Stimulated activated CD4-positive, alpha-beta T cell treated with anti-CD3 and anti-CD28 coated beads, Interleukin-1b, Interleukin-23, amount 100 ng/mL, for 24 hours (primary cell): ENCODE data around the gene RAB3B.
A peak's percentile ranks its signal among the peaks of the same experiment; 100 is the strongest.
"Not testable (repeated sequence)": the region's sequence is repeated elsewhere in the genome, so short reads cannot be mapped to it uniquely, and the experiment has no call there.

Experiments
- DNase-seq, 4 experiments: peaks; one replicate each; pipeline ENCODE4 v3.0.0-alpha.2; 2020; ENCODE audit warnings: low read depth in 4 of 4, low spot score in 1 of 4

Gene RAB3B, protein sequence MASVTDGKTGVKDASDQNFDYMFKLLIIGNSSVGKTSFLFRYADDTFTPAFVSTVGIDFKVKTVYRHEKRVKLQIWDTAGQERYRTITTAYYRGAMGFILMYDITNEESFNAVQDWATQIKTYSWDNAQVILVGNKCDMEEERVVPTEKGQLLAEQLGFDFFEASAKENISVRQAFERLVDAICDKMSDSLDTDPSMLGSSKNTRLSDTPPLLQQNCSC

DNA sequence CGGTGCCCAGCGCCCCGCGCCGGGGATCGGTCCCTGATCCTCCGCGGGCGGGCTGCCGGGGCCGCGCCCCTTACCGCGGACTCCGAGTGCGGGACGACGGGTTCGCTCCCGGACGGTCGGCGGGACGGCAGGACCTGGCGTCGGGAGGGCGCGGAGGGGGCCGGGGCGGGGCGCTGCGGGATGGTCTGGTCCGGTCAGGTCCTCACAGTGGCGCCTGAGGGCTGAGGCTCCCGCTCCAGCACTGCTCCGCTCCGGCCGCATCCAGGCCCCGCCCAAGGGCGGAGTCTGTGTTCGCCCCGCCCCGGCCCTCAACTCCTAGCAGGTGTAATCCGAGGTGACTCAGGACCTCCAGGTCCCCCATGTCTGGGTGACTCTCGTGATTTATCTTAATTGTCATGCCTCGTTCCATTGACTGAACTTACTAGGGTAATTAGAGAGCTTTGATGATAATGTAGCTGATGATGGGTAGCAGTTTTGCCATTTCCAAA, at the start of gene RAB3B:
TSS of gene RAB3B (minus strand) at position 223 of the 488 bp plus-strand sequence. CDS start 13,583 bp downstream, outside the sequence.
- DNase-seq = peak; percentile 37 to 78 (median 73)

- DNase-seq = no peak
Observed at GRCh38 chr1:52037909-52038308, 47.4 kb upstream of the RAB3B start.

GRCh38 chr1:52037402-52037814, 46.9 kb upstream of the RAB3B start:
- no peak for DNase-seq

DNA sequence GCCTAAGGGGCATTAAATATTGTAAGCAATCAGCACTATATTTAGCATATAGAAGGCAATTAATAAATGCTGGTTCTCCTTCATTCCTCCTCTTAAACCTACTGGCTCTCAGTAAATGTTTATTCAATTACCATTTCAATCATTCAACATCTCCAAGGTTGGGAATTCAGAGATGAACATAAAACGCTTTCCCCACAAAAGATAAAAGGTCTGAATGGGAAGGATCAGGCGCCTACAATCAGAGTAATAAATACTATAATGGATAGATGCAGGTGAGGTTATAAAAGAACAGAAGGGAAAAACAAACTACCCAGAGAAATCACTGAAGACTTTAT, 43.5 kb upstream of the RAB3B start:
- no peak for DNase-seq

DNA sequence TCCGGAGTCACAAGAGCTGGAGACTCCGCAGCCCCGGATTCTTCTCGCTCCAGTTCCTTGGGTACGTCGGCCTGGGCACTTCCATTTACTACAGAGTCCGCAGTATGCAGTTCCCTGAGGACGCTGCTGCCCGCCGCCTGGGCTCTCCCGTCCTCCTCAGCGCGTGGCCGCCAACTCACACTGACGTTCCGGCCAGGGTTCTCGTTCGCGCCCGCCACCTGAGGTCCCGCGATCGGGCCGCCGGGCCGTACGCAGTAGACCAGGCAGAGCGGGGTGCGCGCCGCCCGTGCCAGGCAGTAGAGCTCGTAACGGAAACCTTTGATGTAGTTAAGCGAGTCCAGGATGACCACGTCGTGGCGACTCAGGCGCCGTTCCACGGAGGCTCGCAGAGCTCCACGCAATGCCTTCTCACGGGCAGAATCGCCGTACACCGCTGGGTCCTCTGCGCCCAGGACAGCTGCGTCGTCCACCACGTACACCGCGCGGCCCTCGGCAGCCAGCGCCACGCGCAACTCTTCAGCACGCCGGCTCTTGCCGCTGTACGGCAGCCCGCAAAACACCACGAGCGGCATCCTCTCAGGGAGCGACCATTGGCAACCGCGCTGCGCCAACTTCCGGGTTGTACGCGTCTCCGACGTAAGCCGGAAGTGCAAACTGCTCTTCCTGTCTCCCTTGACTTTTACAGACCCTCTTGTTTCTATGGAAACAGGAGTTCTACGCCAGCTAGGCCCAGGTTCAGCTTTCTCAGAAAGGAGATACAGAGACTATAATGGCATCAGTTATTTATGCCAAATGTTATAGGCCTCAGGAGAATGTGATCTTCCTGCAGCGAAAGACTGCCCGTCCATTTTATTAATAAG, 42.9 kb upstream of the RAB3B start, which contains the start of gene KTI12:
TSS of gene KTI12 (minus strand) at position 621 of the 860 bp plus-strand sequence. CDS start at position 572, 49 bp downstream.
- DNase-seq = peak; percentile 65 to 79 (median 74)

- DNase-seq = no peak
Observed at GRCh38 chr1:52032785-52033131, 42.3 kb upstream of the RAB3B start.

GRCh38 chr1:52032124-52032784, 41.8 kb upstream of the RAB3B start:
- DNase-seq = no peak

DNA sequence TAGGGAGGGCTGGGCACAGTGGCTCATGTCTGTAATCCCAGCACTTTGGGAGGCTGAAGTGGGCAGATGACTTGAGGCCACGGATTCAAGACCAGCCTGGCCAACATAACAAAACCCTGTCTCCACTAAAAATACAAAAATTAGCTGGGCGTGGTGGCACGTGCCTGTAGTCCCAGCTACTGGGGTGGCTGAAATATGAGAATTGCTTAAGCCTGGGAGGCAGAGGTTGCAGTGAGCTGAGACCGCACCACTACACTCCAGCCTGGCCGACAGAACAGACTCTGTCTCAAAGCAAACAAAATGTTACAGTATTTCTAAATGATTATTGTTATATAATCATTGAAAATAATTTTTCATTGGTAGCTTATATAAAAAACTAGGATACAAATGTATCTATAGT, 38.3 kb upstream of the RAB3B start:
- DNase-seq = not testable (repeated sequence)

DNA sequence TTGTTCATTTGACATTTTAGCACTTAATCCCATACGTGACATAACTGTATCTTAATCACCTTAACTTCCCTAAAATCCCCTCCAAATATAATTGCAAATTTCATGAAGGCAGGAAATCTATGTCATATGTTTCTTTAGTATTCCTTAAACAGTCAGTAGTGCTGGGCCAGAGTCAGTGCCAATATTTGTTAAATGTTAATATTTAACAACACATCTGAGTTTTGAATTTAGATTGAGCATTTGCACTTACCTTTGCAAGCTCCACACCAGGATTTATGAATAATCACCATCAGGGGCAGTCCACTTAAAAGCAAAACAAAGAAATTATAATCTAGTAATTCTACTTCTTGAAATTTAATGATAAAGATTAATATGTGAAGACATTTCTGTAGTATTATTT, 37.8 kb upstream of the RAB3B start:
- DNase-seq = no peak

DNA sequence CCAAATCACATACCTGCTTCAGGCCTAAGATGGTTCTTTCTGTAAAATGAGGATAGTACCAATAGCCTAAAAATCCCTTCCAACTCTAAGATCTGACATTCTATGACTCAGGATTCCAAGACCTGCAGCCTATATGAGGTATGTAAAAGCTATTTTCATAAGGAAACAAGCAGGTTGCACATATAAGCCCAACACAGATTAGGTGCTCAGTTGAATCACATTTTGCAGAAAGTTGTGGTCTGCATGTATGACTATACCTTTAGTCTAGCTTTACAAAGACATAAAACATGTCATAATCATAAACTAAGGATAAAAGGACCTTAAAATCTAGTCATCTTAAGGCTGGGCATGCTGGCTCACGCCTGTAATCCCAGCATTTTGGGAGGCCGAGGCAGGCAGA, 35.8 kb upstream of the RAB3B start:
- no peak for DNase-seq

GRCh38 chr1:52022133-52022532, 31.6 kb upstream of the RAB3B start:
- DNase-seq = no peak

- no peak for DNase-seq
Observed at GRCh38 chr1:52008071-52008809, 17.7 kb upstream of the RAB3B start.

DNA sequence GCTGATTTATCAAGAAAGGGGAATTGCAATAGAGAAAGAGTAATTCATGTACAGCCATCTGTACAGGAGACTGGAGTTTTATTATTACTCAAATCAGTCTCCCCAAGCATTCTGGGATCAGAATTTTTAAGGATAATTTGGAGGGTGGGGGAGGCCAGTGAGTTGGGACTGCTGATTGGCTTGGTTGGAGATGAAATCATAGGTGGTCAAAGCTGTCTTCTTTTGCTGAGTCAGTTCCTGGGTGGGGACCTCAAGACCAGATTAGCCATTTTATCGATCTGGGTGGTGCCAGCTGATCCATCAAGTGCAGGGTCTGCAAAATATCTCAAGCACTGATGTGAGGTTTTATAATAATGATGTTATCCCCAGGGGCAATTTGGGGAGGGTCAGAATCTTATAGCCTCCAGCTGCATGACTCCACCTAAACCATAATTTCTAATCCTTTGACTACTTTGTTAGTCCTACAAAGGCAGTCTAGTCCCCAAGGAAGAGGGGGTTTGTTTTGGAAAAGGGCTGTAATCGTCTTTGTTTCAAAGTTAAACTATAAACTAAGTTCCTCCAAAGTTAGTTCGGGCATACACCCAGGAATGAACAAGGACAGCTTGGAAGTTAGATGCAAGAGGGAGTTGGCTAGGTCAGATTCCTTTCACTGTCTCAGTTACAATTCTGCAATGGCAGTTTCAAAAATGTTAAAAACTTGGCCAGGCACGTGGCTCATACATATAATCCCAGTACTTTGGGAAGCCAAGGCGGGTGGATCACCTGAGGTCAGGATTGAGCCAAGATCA, 16.9 kb upstream of the RAB3B start:
- DNase-seq = no peak

GRCh38 chr1:52006081-52006553, 15.6 kb upstream of the RAB3B start:
- not testable (repeated sequence) for DNase-seq

DNA sequence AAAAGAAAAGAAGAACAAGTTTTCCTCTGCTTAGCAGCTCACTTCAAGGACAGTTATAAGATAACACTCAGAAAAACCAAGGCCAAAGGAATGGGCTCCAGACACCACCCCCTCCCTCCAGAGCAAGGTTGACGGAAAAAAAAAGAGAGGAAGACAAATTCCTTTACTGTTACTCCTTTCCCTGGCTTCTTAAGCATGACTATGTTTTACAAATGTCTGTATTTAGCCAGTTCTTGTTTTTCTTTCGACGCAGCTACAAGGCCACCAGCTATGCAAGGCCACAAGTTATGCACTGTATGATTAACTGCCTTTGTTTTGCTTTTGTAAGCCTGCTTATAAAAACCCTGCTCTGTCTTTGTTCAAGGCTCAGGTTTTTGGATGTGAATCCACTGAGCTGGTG, 15.0 kb upstream of the RAB3B start:
- not testable (repeated sequence) for DNase-seq

- DNase-seq = no peak
Observed at GRCh38 chr1:52003877-52004276, 13.4 kb upstream of the RAB3B start.

- DNase-seq = peak in 3 of 4 experiments; percentile 21 to 47 (median 47)
Observed at GRCh38 chr1:52002038-52002917, 11.8 kb upstream of the RAB3B start.

GRCh38 chr1:51998701-51999100, 8.2 kb upstream of the RAB3B start:
- no peak for DNase-seq

DNA sequence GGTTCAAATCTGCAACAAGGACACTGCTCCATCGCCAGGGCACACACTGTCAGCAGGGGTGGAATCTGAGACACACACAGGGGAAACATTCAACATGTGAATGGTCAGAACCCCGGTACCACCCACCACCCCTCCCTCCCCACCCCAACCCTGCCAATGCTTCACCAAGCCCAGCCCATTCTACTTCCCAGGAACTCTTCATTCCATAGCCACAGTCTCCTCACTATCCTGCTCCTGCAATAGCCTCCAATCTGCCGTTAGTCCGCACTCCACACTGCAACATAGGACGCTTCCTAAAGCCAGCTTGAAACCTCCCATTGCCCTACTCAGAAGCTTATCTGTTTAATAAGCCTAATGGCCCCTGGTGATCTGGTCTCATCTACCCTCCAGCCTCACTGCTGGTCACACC, 7.5 kb upstream of the RAB3B start:
- DNase-seq = no peak
